ENCODE data around the gene TMEM50A.
"Not testable (repeated sequence)": the region's sequence is repeated elsewhere in the genome, so short reads cannot be mapped to it uniquely, and the experiment has no call there.

GRCh38 chr1:25388691-25389090, 50.6 kb downstream of the TMEM50A start:
- TF ChIP-seq, protein P1, sequence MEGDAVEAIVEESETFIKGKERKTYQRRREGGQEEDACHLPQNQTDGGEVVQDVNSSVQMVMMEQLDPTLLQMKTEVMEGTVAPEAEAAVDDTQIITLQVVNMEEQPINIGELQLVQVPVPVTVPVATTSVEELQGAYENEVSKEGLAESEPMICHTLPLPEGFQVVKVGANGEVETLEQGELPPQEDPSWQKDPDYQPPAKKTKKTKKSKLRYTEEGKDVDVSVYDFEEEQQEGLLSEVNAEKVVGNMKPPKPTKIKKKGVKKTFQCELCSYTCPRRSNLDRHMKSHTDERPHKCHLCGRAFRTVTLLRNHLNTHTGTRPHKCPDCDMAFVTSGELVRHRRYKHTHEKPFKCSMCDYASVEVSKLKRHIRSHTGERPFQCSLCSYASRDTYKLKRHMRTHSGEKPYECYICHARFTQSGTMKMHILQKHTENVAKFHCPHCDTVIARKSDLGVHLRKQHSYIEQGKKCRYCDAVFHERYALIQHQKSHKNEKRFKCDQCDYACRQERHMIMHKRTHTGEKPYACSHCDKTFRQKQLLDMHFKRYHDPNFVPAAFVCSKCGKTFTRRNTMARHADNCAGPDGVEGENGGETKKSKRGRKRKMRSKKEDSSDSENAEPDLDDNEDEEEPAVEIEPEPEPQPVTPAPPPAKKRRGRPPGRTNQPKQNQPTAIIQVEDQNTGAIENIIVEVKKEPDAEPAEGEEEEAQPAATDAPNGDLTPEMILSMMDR (conservative IDR thresholded peaks at IDR 0.05 in 1 of 2, IDR thresholded peaks at IDR 0.05 in 1 of 2; ENCODE audit: low read depth in 1 of 2, low read length in 2 of 2) = not testable (repeated sequence)
- TF ChIP-seq EZH2 (IDR thresholded peaks at IDR 0.05; ENCODE audit: low read length, missing control alignments) = not testable (repeated sequence)

Data from fibroblast of lung (primary cell).